NT2/D1 (cell line): ENCODE results near the gene GPR26.

Experiments used
- SUZ12 ChIP-seq: IDR thresholded peaks from 2 replicates; pipeline ENCODE4 v1.6.1; 2011; ENCODE audit not compliant: insufficient read length, insufficient read depth; ENCODE audit errors: extremely low read depth
- YY1 ChIP-seq: IDR thresholded peaks from 2 replicates; pipeline ENCODE4 v1.6.1; 2011; ENCODE audit not compliant: insufficient read length, insufficient read depth
- ZNF274 ChIP-seq: IDR thresholded peaks from 2 replicates; pipeline ENCODE4 v1.6.1; 2011; ENCODE audit warnings: mild to moderate bottlenecking, low read depth, low read length

GRCh38 chr10:123633106-123633505 lies 33.0 kb upstream of the GPR26 start:
- TF ChIP-seq ZNF274 = no peak
- no peak for TF ChIP-seq SUZ12
- TF ChIP-seq YY1 = no peak
